ENCODE measurements around the gene PXDN.

The PXDN gene

GRCh38 chr2:1748741-1749488 is 4.6 kb upstream of the PXDN start (continued):
- no peak for TF ChIP-seq CSRNP3 (CRISPR knock-in tag; IDR thresholded peaks at IDR 0.05)

GRCh38 chr2:1748176-1748740 is 3.9 kb upstream of the PXDN start:
- no peak for TF ChIP-seq OSR1 (CRISPR knock-in tag; IDR thresholded peaks at IDR 0.05)
- no peak for TF ChIP-seq ZFP3 (CRISPR knock-in tag; IDR thresholded peaks at IDR 0.05)
- no peak for TF ChIP-seq GLIS3 (CRISPR knock-in tag; IDR thresholded peaks at IDR 0.05)
- TF ChIP-seq CSDC2 (CRISPR knock-in tag; IDR thresholded peaks at IDR 0.05) = no peak
- no peak for TF ChIP-seq CSRNP3 (CRISPR knock-in tag; IDR thresholded peaks at IDR 0.05)
- no peak for TF ChIP-seq POU6F1 (CRISPR knock-in tag; IDR thresholded peaks at IDR 0.05; ENCODE audit: borderline replicate concordance, low read depth)
- TF ChIP-seq PPARA (CRISPR knock-in tag; IDR thresholded peaks at IDR 0.05; ENCODE audit: borderline replicate concordance) = no peak
- no peak for TF ChIP-seq BACH2 (CRISPR knock-in tag; IDR thresholded peaks at IDR 0.05; ENCODE audit: borderline replicate concordance)
- no peak for TF ChIP-seq SNAI2 (CRISPR knock-in tag; IDR thresholded peaks at IDR 0.05)
- TF ChIP-seq ZNF8 (CRISPR knock-in tag; IDR thresholded peaks at IDR 0.05) = no peak
- TF ChIP-seq ZC3H10 (CRISPR knock-in tag; IDR thresholded peaks at IDR 0.05) = no peak
- no peak for TF ChIP-seq ISL1 (CRISPR knock-in tag; IDR thresholded peaks at IDR 0.05)
- TF ChIP-seq PATZ1 (CRISPR knock-in tag; IDR thresholded peaks at IDR 0.05; ENCODE audit: borderline replicate concordance) = no peak
- TF ChIP-seq CREB5 (CRISPR knock-in tag; IDR thresholded peaks at IDR 0.05; ENCODE audit: low read depth) = no peak
- no peak for ATAC-seq

GRCh38 chr2:1747065-1747941 is 3.0 kb upstream of the PXDN start:
- no peak for ATAC-seq
- TF ChIP-seq ZNF8 (CRISPR knock-in tag; IDR thresholded peaks at IDR 0.05) (no peak), ISL1 (CRISPR knock-in tag; IDR thresholded peaks at IDR 0.05) (no peak), RARB (CRISPR knock-in tag; IDR thresholded peaks at IDR 0.05) (no peak), ZNF70 (CRISPR knock-in tag; IDR thresholded peaks at IDR 0.05) (no peak), GLIS3 (CRISPR knock-in tag; IDR thresholded peaks at IDR 0.05) (no peak), CSDC2 (CRISPR knock-in tag; IDR thresholded peaks at IDR 0.05) (no peak), BACH2 (CRISPR knock-in tag; IDR thresholded peaks at IDR 0.05; ENCODE audit: borderline replicate concordance) (no peak), ZFP3 (CRISPR knock-in tag; IDR thresholded peaks at IDR 0.05) (no peak), POU6F1 (CRISPR knock-in tag; IDR thresholded peaks at IDR 0.05; ENCODE audit: borderline replicate concordance, low read depth) (no peak), TSHZ2 (CRISPR knock-in tag; IDR thresholded peaks at IDR 0.05) (no peak), ZFP30 (CRISPR knock-in tag; IDR thresholded peaks at IDR 0.05) (no peak), PPARA (CRISPR knock-in tag; IDR thresholded peaks at IDR 0.05; ENCODE audit: borderline replicate concordance) (no peak), ZNF565 (CRISPR knock-in tag; conservative IDR thresholded peaks at IDR 0.05; ENCODE audit: low read depth) (no peak), ARNTL (CRISPR knock-in tag; IDR thresholded peaks at IDR 0.05; ENCODE audit: borderline replicate concordance, low read depth) (no peak), CSRNP3 (CRISPR knock-in tag; IDR thresholded peaks at IDR 0.05) (no peak)
